Colonic mucosa (tissue), 4 donors: ENCODE data around the gene DUS2. TPM values are rescaled to one million over a fixed set of nuclear protein-coding genes. Genes with fewer than 3 reads are reported as not detected.

Source experiments
- DNase-seq: peaks from one replicate; pipeline ENCODE4 v3.0.0-alpha.2; 2020
- H3K27ac ChIP-seq: fragments of 200-600 bp; one replicate; pipeline ENCODE4 v1.8.0; 2021
- H3K27me3 ChIP-seq: fragments of 200-600 bp; one replicate; pipeline ENCODE4 v1.8.0; 2021
- H3K36me3 ChIP-seq: fragments of 200-600 bp; one replicate; pipeline ENCODE4 v1.8.0; 2021
- H3K4me1 ChIP-seq: fragments of 200-600 bp; one replicate; pipeline ENCODE4 v1.8.0; 2021; ENCODE audit warnings: mild to moderate bottlenecking
- H3K4me3 ChIP-seq: fragments of 200-600 bp; one replicate; pipeline ENCODE4 v1.8.0; 2021
- H3K9ac ChIP-seq, 2 donors: one replicate each; pipeline ENCODE4 v1.7.0; 2013; ENCODE audit warnings: control low read depth in 2 of 2, low read depth in 2 of 2, low read length in 2 of 2
- H3K9me3 ChIP-seq: fragments of 200-600 bp; one replicate; pipeline ENCODE4 v1.8.0; 2021
- intact Hi-C: fragments of 100-400 bp; cut with DNase I; formaldehyde crosslinking; loops from one replicate; pipeline ENCODE4 v1.14.1; 2022
- total RNA-seq, 2 donors: library from RNA; stranded (reverse); fragmentation: NEBNext Ultra II Directional in 1 of 2; extraction: Animal tissue kit (Norgen Biotek cat#: 25700) in 1 of 2; gene quantifications; one replicate each; pipeline ENCODE4 v1.2.1, GENCODE V29; 2021
- TF ChIP-seq, protein P1 (sequence below): fragments of 200-600 bp; IDR thresholded peaks from one replicate; pipeline ENCODE4 v1.8.0; 2022; ENCODE audit warnings: antibody characterized with exemption, mild to moderate bottlenecking
- donor health status: healthy.
- donor health status: DM: no; HTN: no; CAD: no.
- donor health status: DM: no; HTN: no; CAD: no.

Gene DUS2
- total RNA-seq, 2 donors from 2014 or later = 13.1 to 24.6 TPM

DNA sequence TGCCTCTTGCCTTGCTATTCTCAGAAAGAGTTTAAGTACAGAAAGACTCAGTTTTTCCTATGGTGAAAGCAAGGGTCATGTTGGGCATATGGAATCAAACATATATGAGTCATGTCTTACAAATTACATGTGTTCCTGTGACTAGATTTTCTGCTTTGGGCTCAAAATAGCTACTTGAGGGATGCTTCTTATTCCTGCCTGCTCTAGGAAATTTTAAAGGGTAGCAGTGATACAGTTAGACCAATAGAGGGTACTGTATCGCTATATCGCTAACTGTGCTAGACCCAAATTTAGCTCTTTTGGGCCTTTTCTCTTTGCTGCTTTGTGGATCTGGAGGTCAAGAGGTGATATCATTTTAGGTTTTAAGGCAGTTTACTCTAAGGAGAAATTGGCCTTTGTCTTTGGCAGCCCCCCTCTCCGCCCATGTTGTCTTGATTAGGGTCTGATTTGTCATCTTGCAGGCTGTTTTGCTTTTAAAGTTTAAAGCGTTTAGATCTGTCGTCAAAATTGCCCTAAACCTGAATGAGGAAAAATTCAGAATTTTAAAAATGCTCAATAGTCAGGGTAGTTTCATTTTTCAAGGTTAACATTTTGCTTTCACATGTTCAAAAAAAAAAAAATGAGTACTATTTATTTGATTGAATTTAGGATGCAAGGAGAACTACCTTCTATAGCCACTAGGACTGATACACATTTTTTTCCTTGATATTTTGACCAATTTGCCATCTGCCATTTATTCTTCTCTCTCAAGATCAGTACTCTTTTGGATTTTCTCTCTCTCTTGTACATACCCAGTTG is 70.9 kb downstream of the DUS2 start:
- no peaks in the 10 kb centered on the region for H3K4me1 ChIP-seq

DNA sequence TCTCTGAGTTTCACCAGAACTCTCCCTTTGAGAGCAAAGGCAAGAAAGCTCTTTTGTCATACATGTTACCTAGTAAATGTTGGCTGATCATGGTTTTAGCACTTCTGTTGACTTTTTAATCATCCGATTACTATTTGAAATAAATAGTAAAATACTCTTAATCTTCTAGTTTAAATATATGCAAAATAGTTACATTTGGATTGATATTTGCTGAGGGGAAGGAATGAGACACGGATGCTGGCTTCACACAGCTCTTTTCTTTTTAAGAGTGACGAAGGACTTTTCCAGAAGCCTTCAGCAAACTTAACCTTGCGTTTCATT is 71.5 kb downstream of the DUS2 start:
- intact Hi-C loops = loop anchor here (5.0 to 10.0 kb wide), 2 partner anchors 60 to 133 kb away; no protein-coding TSS in a partner anchor
- DNase-seq = no peak
- Histone ChIP-seq H3K9ac (no peak overlapping the region), H3K27ac (no peak overlapping the region), H3K36me3 (no peaks in the 10 kb centered on the region), H3K27me3 (no peaks in the 10 kb centered on the region), H3K9me3 (no peaks in the 10 kb centered on the region), H3K4me3 (no peak overlapping the region), H3K4me1 (no peaks in the 10 kb centered on the region)
- TF ChIP-seq, protein P1, sequence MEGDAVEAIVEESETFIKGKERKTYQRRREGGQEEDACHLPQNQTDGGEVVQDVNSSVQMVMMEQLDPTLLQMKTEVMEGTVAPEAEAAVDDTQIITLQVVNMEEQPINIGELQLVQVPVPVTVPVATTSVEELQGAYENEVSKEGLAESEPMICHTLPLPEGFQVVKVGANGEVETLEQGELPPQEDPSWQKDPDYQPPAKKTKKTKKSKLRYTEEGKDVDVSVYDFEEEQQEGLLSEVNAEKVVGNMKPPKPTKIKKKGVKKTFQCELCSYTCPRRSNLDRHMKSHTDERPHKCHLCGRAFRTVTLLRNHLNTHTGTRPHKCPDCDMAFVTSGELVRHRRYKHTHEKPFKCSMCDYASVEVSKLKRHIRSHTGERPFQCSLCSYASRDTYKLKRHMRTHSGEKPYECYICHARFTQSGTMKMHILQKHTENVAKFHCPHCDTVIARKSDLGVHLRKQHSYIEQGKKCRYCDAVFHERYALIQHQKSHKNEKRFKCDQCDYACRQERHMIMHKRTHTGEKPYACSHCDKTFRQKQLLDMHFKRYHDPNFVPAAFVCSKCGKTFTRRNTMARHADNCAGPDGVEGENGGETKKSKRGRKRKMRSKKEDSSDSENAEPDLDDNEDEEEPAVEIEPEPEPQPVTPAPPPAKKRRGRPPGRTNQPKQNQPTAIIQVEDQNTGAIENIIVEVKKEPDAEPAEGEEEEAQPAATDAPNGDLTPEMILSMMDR = no peak

More for the DNA sequence above, 70.9 kb downstream of the DUS2 start:
- intact Hi-C loops = loop anchor here (5.0 to 10.0 kb wide), 2 partner anchors 61 to 133 kb away; no protein-coding TSS in a partner anchor
- Histone ChIP-seq H3K36me3 (no peaks in the 10 kb centered on the region), H3K9ac (no peak overlapping the region), H3K27me3 (no peaks in the 10 kb centered on the region), H3K27ac (no peak overlapping the region), H3K4me3 (no peak overlapping the region), H3K9me3 (no peaks in the 10 kb centered on the region)
- no peak for DNase-seq
- TF ChIP-seq, protein P1 = no peak

DNA sequence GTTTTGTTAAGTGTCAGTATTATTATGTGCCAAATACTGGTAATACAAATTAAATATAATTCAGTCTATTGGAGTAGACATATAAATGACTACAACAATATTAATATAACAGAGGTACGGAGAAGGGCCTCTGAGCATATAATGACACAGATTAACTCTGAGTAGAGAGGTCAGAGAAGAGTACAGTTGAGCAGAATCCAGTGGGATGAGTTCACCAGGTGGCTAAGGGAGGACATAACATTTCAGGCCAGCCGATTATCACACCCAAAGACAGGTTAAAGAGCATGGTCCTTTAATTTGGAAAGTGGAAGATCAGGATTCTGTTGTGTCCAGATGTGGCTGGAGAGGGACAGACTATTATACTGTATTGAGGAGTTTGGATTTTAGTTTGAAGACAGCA is 73.4 kb downstream of the DUS2 start:
- H3K4me1 ChIP-seq = no peaks in the 10 kb centered on the region
- intact Hi-C loops = loop anchor here (10.0 kb wide), 1 partner anchor 58 kb away; no protein-coding TSS in a partner anchor

DNA sequence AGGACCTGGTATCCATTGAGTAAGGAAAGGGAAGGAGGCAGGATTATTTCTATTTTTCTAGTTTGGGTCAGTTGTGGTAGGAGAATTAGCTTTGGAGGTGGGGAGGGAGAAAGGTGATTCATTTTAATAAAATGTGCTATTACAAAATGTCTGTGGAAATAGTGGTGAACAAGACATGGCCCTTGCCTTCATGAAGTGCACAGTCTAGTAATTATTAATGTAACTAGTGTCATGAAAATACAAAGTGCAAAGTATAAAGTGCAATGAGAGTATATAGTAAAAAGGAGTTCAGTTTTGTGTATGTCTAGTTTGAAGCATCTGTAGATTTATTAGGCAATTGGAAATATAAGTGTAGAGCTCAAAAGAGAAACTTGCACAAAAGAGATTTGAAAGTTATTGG is 74.0 kb downstream of the DUS2 start:
- Histone ChIP-seq H3K9ac (no peak overlapping the region), H3K27me3 (no peaks in the 10 kb centered on the region), H3K9me3 (no peaks in the 10 kb centered on the region), H3K36me3 (no peaks in the 10 kb centered on the region), H3K4me1 (no peaks in the 10 kb centered on the region), H3K27ac (no peak overlapping the region), H3K4me3 (no peak overlapping the region)
- no peak for DNase-seq
- intact Hi-C loops = loop anchor here (10.0 kb wide), 1 partner anchor 58 kb away; no protein-coding TSS in a partner anchor
- TF ChIP-seq, protein P1 = no peak

More for the DNA sequence above, 73.4 kb downstream of the DUS2 start:
- Histone ChIP-seq H3K4me3 (no peak overlapping the region), H3K36me3 (no peaks in the 10 kb centered on the region), H3K27me3 (no peaks in the 10 kb centered on the region), H3K9me3 (no peaks in the 10 kb centered on the region), H3K27ac (no peak overlapping the region), H3K9ac (no peak overlapping the region)
- DNase-seq = no peak
- TF ChIP-seq, protein P1 = no peak

DNA sequence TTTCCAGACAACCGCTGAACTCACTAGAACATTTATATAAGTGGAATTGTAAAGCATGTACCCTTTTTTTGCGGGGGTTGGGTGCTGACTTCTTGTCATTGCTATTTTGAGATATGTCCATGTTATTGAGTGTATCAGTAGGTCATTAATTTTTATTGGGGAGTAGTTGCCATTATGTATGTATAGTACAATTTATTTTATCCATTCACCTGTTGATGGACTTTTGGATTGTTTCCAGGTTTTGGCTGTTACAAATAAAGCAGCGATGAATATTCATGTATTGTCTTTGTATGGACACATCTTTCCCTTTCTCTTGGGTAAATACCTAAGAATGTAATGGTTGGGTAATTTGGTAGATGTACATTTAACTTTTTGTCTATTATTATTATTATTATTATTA is 74.8 kb downstream of the DUS2 start:
- Histone ChIP-seq H3K4me3 (no peak overlapping the region), H3K27me3 (no peaks in the 10 kb centered on the region), H3K9ac (no peak overlapping the region), H3K36me3 (no peaks in the 10 kb centered on the region), H3K4me1 (no peaks in the 10 kb centered on the region), H3K27ac (no peak overlapping the region), H3K9me3 (no peaks in the 10 kb centered on the region)
- DNase-seq = no peak
- TF ChIP-seq, protein P1 = no peak
- intact Hi-C loops = loop anchor here (10.0 kb wide), 1 partner anchor 57 kb away; no protein-coding TSS in a partner anchor
